GM19328 (cell line): ENCODE measurements around the gene ALAD.
"Not testable (repeated sequence)": the region's sequence is repeated elsewhere in the genome, so short reads cannot be mapped to it uniquely, and the experiment has no call there.

Experiments used
- ATAC-seq: cut with Tn5 transposase; IDR thresholded peaks from one replicate; pipeline ENCODE4 v1.9.1; 2021; ENCODE audit warnings: mild to moderate bottlenecking, moderate library complexity; ENCODE audit not compliant: unreplicated experiment

The ALAD gene

DNA sequence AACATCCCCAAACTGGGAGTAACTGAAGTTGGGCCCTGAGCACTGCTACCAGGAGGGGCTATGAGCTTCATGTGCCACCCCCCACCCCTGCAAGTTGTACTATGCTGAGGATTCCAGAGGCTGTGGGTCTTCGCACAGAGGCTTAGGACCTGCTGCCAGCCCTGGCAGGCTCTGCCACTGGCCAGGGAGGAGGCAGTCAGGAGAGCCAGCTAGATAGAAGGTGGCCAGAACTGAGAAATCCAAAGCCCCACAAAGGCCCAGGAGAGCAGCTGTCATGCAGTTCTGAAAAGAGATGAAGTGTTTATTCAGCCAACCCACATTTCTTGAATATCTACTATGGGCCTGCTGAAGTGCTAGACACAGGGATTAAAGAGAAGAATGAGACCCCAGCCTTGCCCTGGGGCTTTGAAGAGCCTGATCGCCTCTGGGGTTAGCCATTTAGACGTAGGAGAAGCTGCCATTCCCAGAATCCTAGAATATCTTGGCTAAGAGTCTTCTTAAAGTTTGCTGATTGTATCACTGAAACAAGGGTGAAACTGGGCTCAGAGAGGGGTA lies 1.4 kb downstream of the ALAD start:
- no peak for ATAC-seq

DNA sequence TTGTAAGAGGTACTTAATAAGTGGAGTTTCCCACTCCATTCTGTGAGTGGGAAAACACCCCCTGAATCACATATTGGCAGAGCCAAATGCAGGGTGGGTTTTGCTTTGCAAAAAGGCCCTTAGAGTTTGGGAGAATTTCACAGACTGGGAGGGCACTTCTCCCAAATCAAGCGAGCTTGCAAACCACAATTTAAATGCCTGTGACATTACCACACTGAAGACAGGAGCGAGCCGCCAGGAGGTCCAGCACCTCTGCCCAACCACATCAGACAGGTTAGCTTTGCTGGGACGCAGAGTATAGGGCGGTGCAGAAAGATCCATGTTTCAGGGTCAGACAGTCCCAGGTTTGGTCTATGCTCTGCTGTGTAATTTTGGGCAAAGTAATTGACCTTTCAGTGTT lies 2.3 kb downstream of the ALAD start:
- ATAC-seq: no peak

GRCh38 chr9:113397203-113397631 lies 3.9 kb downstream of the ALAD start:
- ATAC-seq: no peak

DNA sequence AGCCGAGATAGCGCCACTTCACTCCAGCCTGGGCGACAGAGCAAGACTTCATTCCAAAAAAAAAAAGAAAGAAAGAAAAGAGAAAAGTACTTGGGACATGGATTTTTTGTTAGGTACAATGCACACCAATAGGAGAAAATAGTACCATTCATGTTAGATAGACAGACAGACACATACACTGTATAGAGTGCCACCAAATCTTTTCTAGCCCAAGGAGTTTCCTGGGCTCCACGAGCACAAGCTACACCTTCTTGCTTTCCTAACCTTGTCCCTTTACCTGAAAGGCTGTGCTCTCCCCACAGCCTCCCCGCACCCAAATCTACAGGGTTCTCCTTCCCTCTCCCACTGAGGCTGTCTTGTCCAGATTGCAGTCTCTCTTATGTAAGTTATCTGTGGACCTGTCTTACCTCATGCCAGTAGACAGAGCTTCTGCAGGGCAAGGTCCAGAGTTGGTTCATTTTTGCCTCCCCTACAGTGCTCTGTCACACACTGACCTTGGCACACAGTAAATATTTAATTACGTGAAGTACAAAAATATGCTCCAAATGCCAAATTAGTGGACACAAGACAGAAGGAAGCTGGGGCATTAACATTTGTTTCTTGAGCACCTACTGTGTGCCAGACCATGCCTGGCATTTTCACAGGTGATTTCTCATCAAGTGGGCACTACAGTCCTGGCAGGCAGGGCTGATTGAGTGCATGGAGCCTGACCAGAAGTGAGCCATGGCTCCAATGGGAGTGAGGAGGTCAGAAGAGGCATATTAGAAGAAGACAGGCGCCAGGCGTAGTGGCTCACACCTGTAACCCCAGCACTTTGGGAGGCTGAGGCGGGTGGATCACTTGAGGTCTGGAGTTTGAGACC lies 5.9 kb downstream of the ALAD start:
- ATAC-seq: no peak

DNA sequence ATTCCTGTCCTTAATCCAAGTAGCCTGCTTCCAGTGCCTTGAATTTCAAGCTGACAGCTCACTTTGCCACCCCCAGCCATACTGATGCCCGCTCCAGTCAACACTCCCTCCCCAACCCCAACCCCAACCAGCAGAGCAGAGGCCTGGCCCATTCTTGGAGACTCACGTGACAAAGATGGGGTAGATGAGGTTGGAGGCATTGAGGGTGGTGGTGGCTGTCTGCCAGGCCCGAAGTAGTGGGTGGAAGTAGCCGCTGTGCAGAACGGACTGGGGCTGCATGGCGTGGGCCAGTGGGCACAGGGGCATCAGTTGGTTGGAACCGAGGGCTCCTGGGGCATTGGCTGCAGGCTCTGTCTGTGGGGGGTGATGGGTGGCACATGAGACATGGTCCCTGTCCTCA lies 7.8 kb downstream of the ALAD start:
- no peak for ATAC-seq

GRCh38 chr9:113391917-113392316 lies 9.2 kb downstream of the ALAD start:
- ATAC-seq: no peak

- no peak for ATAC-seq
Measured at GRCh38 chr9:113390192-113390960, 10.7 kb downstream of the ALAD start.

- no peak for ATAC-seq
Measured at GRCh38 chr9:113389451-113389850, 11.6 kb downstream of the ALAD start.

GRCh38 chr9:113388833-113389232 lies 12.3 kb downstream of the ALAD start:
- no peak for ATAC-seq

DNA sequence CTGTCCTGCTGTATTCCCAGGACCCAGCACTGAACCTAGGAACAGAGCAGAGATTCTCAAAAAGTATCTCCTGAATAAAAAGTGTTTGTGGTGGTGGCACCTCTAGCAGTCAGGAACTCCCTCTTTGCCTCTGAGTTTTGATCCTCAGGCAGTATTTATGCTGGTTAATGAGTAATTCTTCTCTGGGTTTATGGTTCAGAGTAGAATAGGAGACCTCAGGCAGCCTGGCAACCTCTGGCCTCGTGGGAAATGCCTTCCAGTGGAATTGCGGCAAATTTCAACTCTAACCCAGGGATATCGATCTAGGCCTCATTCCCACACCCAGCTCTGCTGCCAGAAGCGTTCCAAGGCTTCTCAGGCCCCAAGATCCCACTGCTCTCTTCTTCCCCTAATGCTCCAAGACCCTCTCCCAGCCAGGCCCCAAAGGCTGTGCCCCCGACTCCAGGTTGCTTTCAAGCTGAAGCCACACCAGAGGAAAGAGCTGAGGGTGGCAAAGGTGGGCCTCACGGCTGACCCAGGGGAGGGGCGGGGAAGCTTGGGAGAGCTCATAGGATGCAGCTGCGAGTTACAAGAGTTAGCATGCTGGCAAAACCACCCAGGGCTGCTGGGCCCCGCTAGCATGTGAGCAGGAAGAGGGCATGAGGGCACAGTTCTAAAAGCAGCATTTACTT lies 13.4 kb downstream of the ALAD start:
- ATAC-seq: no peak

DNA sequence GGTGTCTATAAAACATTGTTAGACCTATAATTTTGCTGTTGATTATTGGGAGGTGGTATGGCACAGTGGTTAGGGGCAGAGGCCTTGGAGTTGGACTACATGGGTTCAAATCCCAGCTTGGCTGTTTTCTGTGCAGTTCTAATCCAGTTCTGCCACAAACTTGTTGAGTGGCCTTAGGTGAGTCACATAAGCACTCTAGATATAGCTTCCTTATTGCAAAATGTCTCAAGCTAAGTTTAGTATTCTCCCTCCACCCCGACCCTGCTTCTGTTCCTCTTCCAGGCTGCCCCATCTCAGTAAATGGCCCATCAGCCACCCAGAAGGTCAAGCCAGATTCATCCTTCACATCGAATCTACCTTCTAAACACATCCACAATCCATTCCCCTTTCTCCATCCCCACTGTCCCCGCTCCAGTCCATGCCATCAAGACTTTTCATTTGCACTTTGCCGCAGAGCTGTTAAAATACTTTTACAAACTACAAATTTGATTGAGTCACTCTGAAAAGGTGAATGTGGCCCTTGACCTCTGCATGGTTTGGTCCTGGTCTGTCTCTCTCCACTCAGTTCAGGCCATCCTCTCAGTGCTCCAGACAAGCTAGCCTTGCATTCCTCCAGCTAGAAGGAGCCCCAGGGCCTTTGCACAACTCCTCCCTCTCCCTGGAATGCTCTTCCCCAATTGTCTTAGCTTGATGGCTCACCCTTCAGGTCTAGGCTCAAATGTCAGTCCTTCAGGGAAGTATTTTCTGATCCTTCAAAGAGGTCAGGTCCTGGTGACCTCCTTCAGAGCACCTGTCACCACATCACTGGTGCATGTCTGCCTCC lies 14.3 kb downstream of the ALAD start:
- ATAC-seq: no peak

- no peak for ATAC-seq
Measured at GRCh38 chr9:113381909-113382411, 19.1 kb downstream of the ALAD start.

DNA sequence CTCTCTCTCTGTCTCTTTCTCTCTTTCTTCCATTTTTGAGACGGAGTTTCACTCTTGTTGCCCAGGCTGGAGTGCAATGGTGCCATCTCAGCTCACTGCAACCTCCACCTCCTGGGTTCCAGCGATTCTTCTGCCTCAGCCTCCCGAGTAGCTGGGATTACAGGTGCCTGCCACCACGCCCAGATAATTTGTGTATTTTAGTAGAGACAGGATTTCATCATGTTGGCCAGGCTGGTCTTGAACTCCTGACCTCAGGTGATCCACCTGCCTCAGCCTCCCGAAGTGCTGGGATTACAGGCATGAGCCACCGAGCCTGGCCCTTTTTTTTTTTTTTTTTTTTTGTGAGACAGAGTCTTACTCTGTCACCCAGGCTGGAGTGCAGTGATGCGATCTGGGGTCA lies 19.6 kb downstream of the ALAD start:
- not testable (repeated sequence) for ATAC-seq

DNA sequence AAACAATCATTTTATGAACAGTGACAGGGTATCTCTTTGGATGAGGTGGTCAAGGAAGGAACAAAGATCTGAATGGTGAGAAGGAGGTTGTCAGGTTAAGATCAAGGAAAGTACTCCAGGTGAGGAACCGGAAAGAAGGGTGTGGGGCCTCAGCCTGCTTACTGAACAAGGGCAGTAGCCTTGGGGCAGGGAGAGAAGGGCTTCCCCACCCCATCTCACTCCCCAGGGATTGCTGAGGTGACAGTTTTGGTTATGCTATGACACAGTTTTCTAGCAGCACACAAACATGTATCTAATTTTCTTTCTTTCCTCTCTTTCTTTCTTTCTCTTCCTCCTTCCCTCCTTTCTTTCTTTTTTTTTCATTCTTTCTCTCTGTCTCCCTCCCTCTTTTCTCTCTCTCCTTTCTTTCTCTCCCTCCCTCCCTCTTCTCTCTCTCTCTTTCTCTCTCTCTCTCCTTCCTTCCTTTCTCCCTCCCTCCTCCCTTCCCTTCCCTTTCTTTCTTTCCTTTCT lies 20.2 kb downstream of the ALAD start:
- no peak for ATAC-seq

DNA sequence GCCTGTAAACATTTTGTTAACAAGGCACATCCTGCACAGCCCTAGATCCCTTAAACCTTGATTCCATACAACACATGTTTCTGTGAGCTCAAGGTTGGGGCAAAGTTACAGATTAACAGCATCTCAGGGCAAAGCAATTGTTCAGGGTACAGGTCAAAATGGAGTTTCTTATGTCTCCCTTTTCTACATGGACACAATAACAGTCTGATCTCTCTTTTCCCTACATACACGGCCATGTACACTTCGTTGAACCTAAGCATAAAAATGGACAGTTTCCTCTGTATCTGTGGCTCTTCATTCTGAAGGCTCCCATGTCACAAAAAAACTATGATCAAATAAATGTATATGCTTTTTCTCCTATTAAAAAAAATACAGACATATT lies 21.3 kb downstream of the ALAD start:
- not testable (repeated sequence) for ATAC-seq

DNA sequence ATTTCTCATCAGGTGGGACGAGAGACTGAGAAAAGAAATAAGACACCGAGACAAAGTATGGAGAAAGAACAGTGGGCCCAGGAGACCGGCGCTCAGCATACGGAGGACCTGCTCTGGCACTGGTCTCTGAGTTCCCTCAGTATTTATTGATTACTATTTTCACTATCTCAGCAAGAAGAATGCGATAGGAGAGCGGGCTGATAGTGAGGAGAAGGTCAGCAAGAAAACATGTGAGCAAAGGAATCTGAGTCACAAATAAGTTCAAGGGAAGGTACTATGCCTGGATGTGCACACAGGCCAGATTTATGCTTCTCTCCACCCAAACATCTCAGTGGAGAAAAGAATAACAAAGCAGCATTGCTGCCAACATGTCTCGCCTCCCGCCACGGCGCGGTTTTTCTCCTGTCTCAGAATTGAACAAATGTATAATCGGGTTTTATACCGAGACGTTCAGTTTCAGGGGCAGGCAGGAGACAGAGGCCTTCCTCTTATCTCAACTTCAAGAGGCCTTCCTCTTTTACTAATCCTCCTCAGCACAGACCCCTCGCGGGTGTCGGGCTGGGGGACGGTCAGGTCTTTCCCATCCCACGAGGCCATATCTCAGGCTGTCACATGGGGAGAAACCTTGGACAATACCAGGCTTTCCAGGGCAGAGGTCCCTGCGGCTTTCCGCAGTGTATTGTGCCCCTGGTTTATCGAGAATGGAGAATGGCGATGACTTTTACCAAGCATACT lies 21.8 kb downstream of the ALAD start:
- not testable (repeated sequence) for ATAC-seq

DNA sequence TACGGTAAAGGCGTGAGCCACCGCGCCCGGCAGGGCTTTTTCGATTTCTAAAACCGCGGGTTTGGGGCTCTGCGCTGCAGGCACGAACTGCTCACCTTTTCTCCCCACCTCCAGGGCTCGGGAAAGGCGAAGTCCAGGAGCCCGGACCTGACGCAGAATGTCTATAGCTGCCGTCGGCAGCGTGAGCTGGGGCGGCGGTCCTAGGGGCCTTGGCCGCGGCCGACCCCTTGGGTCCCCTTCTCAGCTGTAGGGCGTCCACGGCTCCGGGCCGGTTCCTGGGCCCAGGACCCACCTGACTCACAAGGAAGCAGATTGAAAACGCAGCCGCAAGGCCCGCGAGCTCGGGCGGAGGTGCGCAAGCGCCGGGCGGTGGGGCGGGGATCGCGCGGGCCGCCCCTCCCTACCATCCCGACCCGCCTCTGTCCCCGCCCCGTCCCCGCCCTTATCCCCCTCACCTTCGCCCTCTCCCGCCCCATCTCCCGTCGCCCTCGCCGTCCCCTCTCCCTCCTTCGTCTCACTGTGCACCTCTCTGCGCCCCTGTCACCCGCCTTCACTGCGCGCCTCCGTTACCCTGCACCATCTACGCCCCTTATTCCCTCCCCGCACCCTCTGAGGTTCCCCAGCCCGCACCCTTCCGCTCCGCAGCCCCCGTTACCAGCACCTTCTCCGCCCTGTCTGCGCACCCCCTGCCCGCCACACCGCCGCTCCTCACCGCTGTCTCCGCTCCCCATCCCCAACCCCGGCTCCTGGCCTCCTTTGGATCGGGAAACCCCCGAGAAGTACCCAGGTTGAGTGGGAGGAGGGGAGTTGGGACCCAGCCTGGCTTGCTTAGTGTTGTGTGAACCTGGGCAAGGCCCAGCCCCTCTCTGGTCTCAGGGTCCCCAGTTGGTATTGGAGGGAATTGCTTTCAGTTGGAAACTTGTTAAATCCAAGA lies 24.2 kb downstream of the ALAD start, which contains the start of gene HDHD3:
Gene HDHD3 (minus strand): TSS at position 353 of the 934 bp plus-strand sequence. CDS start 2,632 bp downstream, outside the sequence.
- ATAC-seq: peak; percentile 81
